GM19193 (cell line): ENCODE measurements around the gene TMSB4X.

Experiments used
- POLR2A ChIP-seq: IDR thresholded peaks from 4 replicates; pipeline ENCODE4 v1.6.1; 2011; ENCODE audit not compliant: insufficient read depth, insufficient read length; ENCODE audit errors: extremely low read depth

The TMSB4X gene

DNA sequence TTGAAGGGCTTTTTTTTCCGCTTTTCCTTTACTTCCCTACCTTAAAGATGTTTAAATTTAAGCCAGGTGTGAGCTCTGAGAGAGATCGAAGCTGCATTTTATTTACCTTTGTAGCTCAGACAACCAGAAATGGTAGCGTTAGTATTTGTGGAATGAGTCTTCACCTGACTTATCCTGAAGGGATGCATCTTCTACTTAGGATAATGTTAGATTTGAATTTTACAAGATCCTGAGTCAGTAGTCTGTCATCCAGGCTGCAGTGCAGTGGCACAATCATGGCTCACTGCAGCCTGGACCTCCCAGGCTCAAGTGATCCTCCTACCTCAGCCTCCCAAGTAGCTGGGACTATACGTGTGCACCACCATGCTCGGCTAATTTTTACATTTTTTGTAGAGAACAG is 26.2 kb downstream of the TMSB4X start:
- TF ChIP-seq POLR2A, result no peak

DNA sequence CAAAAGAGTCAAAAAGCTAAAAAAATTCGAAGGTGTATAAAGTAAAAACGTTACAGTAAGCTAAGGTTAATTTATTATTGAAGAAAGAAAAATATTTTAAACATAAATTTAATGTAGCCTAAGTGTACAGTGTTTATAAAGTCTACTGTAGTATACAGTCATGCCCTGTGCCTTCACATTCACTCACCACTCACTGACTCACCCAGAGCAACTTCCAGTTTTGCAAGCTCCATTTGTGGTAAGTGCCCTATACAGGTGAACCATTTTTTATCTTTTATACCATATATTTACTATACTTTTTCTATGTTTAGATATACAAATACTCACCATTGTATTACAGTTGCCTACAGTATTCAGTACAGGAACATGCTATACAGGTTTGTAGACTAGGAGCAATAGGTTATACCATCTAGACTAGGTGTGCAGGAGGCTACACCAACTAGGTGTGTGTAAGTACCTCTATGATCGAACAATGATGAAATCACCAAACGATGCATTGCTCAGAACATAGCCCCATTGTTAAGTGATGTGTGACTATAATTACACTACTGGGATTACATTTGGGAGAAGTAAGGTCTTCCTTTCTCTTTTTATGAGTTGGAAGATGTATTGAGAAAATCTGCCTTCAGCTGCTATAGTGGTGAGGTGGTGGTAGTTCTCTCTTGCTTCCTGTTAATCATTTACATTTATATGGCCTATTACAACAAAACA is 27.2 kb downstream of the TMSB4X start:
- no peak for TF ChIP-seq POLR2A

GRCh38 chrX:13005661-13006473 is 31.0 kb downstream of the TMSB4X start:
- no peak for TF ChIP-seq POLR2A

DNA sequence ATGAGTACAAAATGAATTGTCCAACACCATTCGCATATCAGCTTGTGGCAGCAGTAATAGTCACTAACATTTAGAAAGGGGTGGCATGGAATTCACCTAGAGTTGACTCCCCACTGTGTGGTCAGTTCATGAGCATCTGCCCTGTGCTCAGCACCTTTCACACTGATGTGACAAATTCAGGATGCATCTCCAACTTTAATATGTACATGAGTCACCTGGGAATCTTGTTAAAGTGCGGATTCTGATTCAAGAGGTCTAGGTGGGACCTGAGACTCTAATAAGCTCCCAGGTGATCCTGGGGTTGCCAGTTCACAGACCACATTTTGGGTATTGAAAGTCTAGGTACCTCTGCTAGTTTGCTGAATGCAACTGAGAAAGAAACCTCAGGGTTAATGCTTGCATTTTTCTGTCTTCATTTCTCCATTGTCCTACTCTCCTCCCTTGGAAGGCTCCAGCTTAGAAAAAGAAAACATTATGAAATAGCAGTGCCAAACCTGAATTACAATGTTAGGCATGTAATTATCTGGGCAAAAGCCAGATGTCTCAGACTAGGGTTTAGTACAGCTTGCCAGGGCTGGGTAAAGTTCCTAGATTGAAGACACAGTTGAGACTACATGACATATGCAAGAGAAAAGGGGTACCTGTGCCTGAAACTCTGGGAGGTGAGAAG is 32.7 kb downstream of the TMSB4X start:
- TF ChIP-seq POLR2A, result no peak

- TF ChIP-seq POLR2A, result peak; percentile 50
These were observed 33.3 kb downstream of the TMSB4X start for GRCh38 chrX:13008189-13008533.

- no peak for TF ChIP-seq POLR2A
These were observed 33.9 kb downstream of the TMSB4X start for GRCh38 chrX:13008851-13009250.

DNA sequence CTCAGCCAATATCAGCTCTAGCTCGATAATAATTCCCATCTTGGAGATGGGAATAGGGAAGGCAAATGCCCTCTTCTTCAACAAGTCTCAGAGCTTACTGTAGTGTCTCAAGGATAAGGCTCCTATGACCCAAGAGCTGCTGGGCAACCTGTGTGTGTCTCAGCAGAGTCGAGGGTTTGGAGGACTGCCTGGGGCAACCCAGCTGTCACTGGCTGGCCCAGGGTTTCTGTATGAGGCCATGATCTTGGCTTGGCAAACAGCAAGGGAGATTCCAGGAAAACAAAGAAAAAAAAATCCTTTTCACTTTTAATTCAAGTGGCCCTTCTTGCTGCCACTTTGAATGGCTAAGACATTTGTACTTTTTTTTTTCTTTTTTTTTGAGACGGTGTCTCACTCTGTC is 34.4 kb downstream of the TMSB4X start:
- no peak for TF ChIP-seq POLR2A

DNA sequence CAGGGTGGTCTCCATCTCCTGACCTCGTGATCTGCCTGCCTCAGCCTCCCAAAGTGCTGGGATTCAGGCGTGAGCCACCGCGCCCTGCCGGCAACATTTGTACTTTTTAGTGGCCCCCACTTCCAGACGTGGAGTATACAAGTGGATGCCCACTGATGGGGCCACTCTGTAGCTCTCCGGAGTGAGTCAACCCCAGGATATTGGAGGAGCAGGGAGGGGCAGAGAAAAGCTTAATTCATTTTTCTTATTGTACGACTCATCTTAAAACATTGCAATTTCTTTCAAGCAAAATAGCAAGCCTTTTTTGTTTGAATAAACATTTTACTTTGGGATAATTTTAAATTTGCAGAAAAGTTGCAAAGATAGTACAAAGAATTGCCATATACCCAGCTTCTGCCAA is 34.9 kb downstream of the TMSB4X start:
- TF ChIP-seq POLR2A, result no peak

GRCh38 chrX:13010546-13010945 is 35.6 kb downstream of the TMSB4X start:
- no peak for TF ChIP-seq POLR2A

GRCh38 chrX:13013363-13014110 is 38.6 kb downstream of the TMSB4X start:
- no peak for TF ChIP-seq POLR2A

DNA sequence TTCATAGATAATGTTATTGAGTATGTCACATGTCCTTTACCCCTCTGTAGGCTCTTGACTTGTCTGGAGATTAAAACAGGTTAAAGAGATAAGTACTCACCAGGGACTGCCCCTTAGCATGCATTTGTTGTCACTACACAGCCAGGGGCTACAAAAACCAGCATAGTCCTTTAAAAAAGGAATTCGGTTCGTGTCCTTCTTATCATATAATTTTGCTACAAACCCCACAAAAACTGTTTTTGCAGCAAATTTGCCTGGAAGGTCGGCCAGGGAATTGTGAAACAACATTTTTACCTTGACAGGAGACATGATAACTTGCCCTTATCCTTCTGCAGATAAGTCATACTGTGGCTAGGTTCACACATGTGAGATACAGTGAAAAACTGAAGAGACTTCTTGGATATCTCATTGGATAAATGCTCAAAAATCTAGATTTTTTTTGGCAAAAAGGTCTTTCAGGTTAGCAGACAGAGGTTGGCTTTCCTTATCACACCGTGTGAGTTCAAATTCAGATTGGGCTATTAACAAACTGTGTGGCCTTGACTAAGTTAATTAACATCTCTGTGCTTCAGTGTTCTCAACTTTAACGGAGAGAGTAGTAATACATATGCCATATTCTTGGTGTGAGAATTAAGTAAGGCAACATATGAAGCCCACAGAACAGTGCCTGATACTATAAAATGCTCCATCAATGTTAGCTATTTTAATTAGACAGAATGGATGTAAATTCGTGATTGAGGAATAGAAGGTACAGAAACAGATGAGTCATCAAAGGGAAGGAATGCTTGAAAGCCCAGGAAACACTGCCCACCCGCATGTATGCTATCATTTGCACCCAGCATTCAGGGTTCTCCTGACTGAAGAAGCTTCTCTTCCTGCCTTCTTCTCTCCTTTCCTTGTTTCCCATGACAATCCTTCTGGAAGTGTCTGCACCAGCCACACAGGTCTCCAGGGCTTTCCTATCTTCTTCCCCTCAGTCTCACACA is 39.5 kb downstream of the TMSB4X start:
- TF ChIP-seq POLR2A, result no peak

- TF ChIP-seq POLR2A, result no peak
These were observed 40.8 kb downstream of the TMSB4X start for GRCh38 chrX:13015536-13016236.

- no peak for TF ChIP-seq POLR2A
These were observed 48.0 kb downstream of the TMSB4X start for GRCh38 chrX:13022926-13023325.
